GM10847 (cell line): ENCODE data around the gene USH2A.

Experiments
- POLR2A ChIP-seq: IDR thresholded peaks from 2 replicates; pipeline ENCODE4 v1.6.1; 2011; ENCODE audit not compliant: insufficient read length; ENCODE audit errors: extremely low read depth

USH2A gene

DNA sequence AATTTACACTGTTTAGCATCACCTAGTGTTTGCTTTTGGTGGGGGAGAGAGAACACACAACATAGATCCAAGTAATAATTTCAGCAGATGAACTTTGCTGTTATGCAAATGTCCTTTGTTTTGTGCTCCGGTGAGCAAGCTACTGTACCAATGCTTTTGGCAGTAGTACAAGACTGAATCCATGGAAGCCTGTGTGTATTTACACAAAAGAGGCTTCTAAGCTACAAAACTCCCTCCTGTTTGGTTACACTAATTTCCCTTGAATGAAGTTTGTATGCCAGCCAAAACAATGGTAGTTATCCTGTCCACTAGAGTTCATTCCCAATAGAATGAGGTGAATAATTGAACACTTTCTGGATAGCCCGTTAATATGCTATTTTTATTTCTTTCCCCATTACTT lies 535.6 kb downstream of the USH2A start:
- no peak for TF ChIP-seq POLR2A

DNA sequence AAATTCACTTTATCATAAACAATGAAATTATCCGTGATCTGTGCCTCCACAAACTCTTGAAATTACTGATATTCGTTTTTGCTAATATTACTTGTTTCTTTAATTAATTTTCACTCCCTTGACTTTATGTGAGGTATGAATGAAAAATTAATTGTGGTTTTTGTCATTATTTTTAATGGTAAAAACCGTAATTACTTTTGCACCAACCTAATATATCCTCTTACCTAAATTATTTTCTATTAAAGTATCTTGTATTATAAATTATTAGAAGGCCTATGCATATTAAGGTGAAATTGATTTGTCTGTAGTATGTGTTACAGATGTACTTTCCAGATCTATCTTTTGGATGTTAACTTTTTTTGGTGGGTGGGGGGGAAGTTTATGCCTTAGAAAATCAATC lies 540.2 kb downstream of the USH2A start:
- no peak for TF ChIP-seq POLR2A

DNA sequence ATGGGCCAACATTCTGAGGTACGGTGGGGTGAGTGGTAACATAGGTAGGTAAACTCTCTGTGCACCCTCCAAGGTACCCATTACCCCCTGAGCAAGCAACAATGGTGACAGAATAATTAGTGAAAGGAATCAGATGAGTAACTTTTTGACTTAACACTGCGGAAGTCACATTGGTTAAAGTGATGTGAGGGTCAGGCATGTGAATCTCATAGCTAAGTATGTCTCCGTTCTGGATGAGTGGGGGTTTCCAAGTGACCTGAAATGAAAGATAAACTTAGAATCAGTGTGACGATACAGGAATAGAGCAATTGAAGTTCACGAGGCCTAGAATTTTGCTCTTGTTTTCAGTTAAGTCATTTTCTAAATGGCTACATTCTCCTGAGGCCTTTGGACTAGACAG lies 544.4 kb downstream of the USH2A start:
- no peak for TF ChIP-seq POLR2A

GRCh38 chr1:215878128-215878527 lies 545.1 kb downstream of the USH2A start:
- TF ChIP-seq POLR2A = no peak

GRCh38 chr1:215877452-215877951 lies 545.7 kb downstream of the USH2A start:
- TF ChIP-seq POLR2A = no peak

- no peak for TF ChIP-seq POLR2A
Observed at GRCh38 chr1:215875712-215876111, 547.5 kb downstream of the USH2A start.

GRCh38 chr1:215875236-215875635 lies 548.0 kb downstream of the USH2A start:
- no peak for TF ChIP-seq POLR2A

- no peak for TF ChIP-seq POLR2A
Observed at GRCh38 chr1:215872658-215873057, 550.6 kb downstream of the USH2A start.

- no peak for TF ChIP-seq POLR2A
Observed at GRCh38 chr1:215868500-215868899, 554.7 kb downstream of the USH2A start.

GRCh38 chr1:215865060-215865459 lies 558.2 kb downstream of the USH2A start:
- no peak for TF ChIP-seq POLR2A

DNA sequence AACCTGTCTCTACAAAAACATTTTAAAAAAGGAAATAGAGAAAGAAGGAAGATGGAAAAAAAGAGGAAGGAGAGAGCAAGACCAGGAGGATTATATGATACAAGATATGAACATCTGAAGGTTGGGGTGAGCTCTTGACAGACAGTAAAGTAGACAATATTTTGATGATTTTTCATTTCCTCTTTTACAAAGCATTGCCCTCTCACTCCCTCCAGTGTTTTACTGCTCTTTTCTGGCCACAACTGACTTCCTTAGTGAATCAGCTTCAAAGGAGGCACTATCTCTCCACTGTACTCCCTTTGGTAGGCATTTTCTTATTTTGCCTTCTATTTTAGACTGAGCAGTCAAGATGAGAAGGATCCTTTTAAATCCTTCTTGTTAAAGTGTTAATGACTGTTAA lies 559.5 kb downstream of the USH2A start:
- no peak for TF ChIP-seq POLR2A

DNA sequence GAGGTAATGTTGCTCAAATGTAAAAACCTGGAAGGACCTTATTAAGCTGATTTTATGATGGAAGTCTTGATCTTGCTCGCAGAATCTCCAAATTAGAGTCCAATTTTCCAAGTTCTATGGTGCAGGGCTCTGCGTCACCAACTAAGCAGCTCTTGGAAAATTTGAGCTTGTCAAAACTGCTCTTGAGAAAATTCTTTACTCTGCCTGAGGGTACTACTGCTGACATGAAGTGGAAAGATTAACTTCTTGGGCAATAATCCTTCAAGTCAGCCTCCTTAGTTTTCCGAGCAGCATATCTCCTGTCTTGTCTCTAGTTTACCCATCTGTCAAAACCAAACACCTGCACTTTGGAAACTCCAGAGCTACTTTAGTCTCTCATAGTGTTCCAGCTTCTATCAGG lies 562.4 kb downstream of the USH2A start:
- no peak for TF ChIP-seq POLR2A

DNA sequence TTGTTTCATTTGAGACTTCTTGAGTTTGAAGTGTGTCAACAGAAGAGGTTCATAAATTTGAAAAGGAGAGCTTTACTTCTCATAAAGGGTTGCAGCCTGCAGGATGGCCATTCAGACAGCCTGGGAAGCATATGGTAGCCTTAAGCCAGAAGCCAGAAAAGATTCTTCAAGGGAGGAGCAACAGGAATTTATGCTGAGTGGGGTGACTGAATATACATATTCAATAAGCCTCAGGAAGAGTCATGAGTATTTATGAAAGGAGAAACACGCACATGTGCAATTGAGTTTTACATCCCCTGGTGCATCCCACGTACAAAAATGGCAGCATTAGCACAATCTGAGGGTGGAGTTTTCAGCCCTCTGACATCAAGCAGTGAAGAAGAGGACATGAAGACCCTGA lies 565.9 kb downstream of the USH2A start:
- TF ChIP-seq POLR2A = no peak

DNA sequence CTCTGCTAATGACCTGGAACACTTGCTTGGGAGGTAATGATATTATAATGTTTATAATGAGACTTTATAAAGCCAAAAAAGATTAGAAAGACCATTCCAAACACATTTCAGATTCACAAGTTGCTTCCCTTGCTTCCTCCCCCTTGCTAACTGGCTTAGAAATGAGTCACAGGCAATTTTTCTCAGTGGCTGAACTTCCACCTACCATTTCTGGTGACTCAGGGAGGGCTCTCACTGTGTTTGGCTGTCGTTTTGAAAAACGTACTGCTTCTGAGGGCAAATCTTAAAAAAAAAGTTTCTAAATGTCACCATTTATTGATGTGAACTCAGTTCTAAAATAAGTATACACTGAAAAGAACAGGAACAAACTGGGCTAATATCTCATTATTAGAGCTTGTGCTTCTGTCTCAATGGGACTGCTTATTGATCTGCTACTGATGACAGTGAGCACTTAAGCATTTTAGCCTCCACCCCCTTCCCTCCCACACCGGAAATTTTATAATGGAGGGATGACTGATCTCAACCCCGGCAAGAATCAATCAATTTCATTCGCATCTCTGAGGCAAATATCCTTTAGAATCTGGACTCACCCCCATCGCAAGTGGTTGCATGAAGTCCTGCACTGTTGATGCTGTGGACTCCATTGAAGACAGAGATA lies 577.9 kb downstream of the USH2A start:
- no peak for TF ChIP-seq POLR2A

DNA sequence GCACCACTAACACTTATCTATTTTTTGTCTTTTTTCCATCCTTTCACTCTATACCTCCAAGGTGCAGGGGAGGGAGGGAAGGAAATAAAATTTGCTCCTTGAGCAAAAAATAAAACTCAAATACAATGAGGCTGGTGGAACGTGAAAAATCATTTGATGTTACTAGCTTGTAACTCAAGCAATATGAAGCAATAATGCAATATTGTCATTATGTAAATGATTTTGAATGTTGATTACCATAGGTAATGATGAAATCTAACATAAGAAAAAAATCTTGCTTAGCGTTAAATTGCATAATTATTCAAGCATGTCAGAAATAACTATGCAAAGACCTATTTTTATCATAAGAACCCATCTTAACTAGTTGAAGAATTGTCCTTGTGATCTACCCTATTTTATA lies 578.5 kb downstream of the USH2A start:
- no peak for TF ChIP-seq POLR2A

GRCh38 chr1:215844266-215844665 lies 579.0 kb downstream of the USH2A start:
- no peak for TF ChIP-seq POLR2A

- no peak for TF ChIP-seq POLR2A
Observed at GRCh38 chr1:215842905-215843304, 580.3 kb downstream of the USH2A start.

- no peak for TF ChIP-seq POLR2A
Observed at GRCh38 chr1:215835951-215836350, 587.3 kb downstream of the USH2A start.
